GM19023 (cell line): ENCODE measurements around the gene VMAC.

Source experiments
- ATAC-seq: cut with Tn5 transposase; IDR thresholded peaks from one replicate; pipeline ENCODE4 v1.9.1; 2021; ENCODE audit warnings: mild to moderate bottlenecking, moderate library complexity; ENCODE audit not compliant: unreplicated experiment

Gene VMAC

DNA sequence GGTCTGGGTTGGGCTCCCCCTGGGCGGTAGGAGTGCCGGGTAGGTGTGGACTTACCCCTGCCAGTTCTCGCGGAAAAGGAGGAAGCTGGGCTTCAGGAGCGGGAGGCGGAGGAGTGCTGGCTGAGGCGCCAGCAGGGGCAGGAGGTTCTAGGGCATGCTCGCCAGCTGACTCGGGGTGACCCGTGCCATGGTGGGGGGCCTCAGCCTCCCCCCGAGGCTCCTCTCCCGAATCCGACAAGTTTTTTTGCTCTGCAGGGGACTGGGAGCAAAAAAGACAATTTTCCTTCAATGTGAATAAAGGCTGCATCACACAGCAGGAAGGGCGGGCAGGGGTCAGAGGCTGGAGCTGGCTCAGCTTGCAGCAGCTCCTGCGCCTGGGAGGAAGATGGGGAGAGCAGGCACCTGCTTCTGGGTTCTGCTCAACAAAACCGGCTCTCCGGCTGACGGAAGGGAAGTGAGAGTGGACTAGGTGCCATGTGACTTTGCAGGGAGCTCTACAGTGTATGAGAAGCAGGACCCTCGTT lies 46.7 kb downstream of the VMAC start:
- no peak for ATAC-seq

DNA sequence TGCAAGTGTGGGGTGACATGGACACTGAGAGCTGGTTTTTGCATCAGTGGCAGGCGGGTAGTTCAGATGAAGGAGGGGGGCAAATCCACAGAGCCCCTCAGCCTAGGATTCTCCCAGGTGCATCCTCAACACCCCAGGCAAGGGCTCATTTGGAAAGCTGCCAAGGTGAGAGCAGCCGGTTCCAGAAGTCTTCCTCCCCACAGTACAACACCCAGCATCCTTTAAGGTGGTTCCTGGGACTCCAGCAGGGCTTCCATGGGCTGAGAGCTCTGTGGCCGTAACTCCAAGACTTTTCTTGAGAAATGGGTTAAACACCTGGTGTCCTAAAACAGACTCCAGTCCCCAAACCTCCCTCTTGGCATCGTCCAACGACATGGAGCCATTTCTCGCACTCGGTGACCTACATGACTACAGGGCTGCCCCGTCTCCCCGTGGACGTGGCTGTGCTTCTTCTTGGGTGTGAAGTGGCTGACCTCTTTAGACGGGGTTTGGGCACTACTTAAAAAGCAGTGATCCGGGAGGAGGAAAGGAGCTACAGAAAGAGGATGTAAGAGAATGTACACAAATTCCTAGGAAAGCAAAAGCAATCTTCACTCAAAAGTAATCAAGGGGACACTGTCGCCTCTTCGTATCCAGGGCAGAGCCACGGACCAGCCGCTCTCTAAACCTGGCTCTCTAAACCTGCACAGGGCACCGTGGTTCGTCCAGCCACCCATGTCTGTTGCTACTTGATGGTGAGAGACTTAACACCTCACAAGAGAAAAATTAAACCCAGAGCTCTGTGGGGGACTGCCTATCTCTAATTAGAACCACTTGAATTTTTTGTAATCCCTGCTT lies 47.7 kb downstream of the VMAC start:
- no peak for ATAC-seq

DNA sequence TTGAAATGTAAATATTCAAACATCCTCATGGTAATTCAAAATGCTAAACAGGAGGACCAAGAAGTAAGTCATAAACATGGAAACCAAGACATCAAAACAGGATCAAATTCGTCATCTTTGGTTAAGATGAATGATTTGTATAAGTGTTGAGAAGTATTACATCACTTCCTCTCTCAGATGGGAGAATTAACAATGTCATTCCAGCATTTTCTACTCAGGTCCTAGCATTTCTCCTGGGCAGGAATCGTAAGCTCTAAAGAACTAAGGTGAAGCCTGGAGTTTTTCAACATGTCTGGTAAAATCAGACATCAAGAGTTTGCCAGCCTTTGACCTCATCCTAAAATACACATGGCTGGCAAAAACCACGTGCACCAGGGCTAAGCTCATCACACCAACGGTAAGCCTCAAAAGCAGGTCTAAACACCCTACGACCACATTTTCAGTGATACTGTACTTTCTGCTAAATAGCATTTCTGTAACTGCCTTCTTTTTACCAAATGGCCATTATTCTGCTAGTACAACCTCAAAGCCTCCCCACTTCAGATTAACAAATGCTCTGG lies 48.4 kb downstream of the VMAC start:
- ATAC-seq = no peak

DNA sequence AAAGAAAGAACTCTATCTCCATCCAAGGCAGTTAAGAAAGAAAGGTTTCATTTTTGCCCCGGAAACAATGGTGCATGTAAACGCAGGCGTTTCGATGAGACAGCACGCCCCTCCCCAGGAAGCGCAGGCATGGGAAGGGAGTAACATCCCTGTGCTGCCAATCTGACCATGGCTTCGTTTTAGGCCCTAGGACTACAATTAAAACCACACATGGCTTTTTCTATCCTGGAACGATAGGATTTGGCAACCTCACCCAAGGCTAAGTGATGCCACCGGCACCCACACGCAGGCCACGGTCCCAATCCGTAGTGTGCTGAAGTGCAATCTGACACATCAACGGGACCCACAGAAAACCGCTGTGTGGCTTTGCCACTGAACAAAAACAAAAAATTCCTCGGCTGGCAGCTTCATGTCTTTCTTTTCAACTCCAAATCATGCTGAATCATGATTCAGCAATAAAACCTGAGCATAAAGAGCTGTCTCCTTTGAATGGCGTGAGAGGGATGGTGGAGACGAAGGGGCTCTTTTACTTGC lies 49.1 kb downstream of the VMAC start:
- no peak for ATAC-seq

DNA sequence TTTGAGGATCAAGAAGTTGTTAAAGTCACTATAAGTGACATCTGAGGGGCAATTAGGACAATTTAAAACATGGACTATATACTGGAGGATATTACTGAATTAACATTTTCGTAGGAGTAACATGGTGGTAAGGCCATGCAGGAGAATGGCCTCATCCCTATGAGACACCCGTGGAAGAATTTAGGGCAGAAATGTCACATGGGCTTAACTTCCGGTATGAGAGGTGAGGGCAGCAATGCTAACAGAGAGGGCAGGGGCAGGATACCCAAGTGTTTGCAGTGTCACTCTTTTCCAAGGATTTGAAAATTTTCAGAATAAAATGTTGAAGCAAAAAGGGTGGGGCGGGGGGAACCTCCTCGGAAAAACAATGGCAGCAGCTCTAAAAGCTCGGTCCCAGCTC lies 49.6 kb downstream of the VMAC start:
- ATAC-seq = no peak

DNA sequence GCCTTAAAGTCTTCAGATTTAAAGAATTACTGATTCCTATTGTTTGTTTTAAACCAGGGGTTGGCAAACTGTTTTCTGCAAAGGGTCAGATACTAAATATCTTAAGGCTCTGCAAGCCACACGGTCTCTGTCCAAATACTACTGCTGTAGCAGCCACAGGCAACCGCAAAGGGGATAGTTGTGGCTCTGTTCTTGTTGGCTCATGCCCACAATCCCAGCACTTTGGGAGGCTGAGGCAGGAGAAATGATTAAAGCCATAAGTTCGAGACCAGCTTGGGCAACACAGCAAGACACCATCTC lies 50.9 kb downstream of the VMAC start:
- no peak for ATAC-seq

DNA sequence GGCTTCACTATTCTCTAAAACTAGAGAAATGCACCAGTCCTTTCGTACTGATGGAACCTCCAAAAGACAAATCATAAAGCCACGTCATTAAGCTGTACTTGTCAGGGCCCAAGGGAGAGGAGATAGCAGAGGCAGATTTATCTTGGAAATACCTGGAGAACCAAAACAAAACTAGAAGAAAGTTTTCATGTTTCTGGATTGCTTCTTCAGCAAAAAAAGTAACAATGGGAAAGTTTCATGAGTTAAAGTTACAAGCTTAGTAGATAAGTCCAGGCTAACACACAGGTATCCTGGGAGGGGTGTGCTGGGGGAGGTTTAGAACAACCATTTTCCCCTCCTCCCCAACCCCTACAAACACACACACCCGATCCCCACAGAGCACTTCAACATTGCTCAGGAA lies 51.7 kb downstream of the VMAC start:
- ATAC-seq = no peak

DNA sequence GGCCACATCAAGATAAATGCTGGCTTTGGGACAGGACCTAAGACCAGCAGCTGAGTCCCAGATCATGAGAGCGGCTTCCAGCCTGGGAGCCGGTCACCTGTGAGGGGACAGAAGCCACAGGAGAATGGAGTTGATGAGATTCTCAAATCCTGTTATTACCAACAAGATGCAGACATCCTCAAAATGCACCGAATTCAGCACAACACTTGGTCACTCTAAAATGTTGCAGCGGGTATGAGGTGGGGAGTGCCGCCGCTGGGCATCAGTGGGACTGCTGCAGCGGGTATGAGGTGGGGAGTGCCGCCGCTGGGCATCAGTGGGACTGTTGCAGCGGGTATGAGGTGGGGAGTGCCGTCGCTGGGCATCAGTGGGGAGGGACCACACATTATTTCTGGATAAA lies 52.1 kb downstream of the VMAC start:
- ATAC-seq = no peak

DNA sequence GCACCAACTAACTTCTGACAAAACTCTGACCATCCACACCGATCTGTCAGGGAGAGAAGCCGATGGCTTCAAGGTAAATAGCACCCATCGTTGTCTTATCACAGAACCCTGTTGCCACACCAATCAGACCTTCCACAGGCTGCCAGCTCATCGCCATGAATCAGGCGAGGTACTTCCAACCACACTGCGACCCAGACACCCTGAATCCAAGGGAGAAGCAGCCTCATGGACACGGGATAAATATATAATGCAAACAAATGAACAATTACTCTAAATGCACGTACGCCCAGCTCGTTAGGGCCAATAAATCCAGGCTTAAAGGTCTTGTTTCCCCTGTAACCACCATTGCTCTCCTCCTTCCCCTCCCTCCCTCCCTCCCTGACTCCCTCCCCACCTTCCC lies 52.5 kb downstream of the VMAC start:
- no peak for ATAC-seq

DNA sequence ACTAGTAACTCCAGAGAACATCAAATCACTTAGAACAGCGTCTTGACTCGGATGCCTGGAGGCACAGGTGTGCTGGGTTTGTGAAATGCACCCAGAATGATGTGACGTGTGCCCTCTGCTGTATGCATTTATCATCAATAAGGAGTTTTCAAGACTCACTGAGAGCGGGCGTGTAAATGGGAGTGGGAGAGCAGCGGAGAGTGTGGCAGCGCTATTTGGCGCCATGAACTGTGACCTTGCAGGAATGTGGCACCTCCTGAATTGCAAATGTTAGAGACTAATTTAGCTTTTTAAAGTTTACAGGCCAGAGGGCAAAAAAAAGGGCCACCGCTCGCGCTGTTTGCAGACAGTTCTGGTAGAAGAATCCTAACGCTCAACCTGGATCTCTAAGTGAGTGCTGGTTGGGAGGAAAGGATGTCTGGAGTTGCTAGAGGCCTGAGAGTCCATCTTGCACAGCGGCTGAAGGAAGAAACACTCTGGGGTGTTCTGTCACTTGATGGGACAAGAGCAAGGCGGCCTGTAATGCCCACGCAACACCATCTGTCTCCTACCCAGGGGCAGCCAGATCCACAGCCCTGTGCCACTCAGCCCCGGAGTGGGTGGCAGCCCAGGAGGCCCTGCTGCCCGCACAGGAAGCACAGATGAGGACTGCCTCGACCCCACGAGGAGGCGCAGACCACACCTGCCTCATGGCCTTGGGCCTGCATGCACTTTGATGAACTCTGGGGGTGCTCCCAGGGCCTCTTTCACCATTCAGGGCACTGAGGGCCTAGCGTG lies 53.6 kb downstream of the VMAC start:
- ATAC-seq = no peak

DNA sequence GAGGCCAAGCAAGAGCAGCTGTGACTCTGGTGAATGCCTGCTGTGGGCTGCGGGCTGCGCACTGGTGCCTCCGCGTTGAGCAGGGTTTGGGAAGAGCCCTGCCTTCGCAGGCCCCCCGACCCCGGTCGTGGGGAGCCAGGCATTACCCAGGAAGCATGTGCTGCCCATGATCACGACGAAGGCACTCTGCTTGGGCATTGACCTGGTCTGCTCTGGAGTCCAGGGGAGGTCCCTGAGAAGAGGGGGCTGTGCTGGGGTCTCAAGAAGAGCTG lies 54.1 kb downstream of the VMAC start:
- ATAC-seq = no peak

DNA sequence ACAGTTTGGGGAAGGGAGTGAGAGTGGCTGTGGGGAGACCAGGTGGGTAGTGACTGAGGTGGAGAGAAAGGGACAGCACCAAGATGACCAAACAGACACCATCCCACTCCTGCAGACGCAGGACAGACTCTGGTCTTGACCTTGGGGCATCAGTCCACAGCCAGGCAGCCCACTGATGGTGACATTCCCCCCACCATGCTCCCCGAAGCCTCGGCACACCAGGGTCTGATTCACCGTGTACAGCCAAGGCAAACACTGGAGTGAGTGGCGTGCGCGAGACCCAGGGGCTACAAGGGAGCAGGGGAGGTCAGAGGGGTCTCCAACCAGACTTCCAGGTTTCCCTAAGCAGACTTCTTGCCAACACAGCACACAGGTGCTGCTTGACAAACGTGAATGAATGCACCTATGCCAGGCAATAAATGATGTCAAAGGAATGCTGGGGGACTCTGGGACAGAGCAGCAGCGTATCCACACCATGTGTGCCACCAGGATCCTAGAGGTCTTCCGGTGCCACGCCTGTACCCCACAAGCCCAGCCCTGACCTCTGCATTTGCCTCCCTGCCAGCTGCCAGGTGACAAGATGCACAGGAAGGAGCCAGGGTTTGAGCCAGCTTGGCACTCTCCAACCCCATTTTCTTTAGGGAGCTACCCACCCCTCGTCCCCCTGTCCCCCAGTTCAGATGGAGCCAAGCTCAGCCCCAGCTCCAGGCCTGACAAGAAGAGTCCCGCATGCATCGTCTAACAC lies 54.8 kb downstream of the VMAC start:
- ATAC-seq = no peak
